GM12878 (cell line): ENCODE results near the gene ART4. TPM values are rescaled to one million over a fixed set of nuclear protein-coding genes. Genes with fewer than 3 reads are reported as not detected.

Experiments used
- E4F1 ChIP-seq: fragments of 450-650 bp; IDR thresholded peaks from 2 replicates; pipeline ENCODE4 v1.6.1; 2018; ENCODE audit warnings: borderline replicate concordance, mild to moderate bottlenecking; ENCODE audit not compliant: partially characterized antibody
- EGR1 ChIP-seq, 2 experiments: IDR thresholded peaks; 1 replicate in 1 of 2; 2 replicates in 1 of 2; pipeline ENCODE4 v1.6.1; 2011 to 2012; ENCODE audit warnings: low read depth in 2 of 2, low read length in 2 of 2, borderline replicate concordance in 1 of 2, mild to moderate bottlenecking in 1 of 2, moderate library complexity in 1 of 2
- ESRRA ChIP-seq: IDR thresholded peaks from 2 replicates; pipeline ENCODE4 v1.6.1; 2012; ENCODE audit warnings: mild to moderate bottlenecking, low read length, improper control_type of control experiment
- FOS ChIP-seq: IDR thresholded peaks from 3 replicates; pipeline ENCODE4 v1.6.1; 2011; ENCODE audit warnings: borderline replicate concordance; ENCODE audit not compliant: insufficient read length; ENCODE audit errors: extremely low read depth
- HDAC6 ChIP-seq: fragments of 200-600 bp; sonication (generic); IDR thresholded peaks from one replicate; pipeline ENCODE4 v1.8.0; 2017; ENCODE audit warnings: antibody characterized with exemption; ENCODE audit not compliant: unreplicated experiment
- IKZF2 ChIP-seq, 2 experiments: fragments of 450-650 bp; IDR thresholded peaks; 2 replicates each; pipeline ENCODE4 v1.6.1; 2017; ENCODE audit warnings: mild to moderate bottlenecking in 2 of 2, moderate library complexity in 2 of 2
- JUND ChIP-seq: IDR thresholded peaks from 2 replicates; pipeline ENCODE4 v1.6.1; 2012; ENCODE audit warnings: low read depth, mild to moderate bottlenecking, low read length, improper control_type of control experiment, moderate library complexity
- KDM1A ChIP-seq: fragments of 200-600 bp; sonication (generic); IDR thresholded peaks from 2 replicates; pipeline ENCODE4 v1.6.1; 2016; ENCODE audit warnings: borderline replicate concordance
- MTA2 ChIP-seq: fragments of 450-650 bp; IDR thresholded peaks from 2 replicates; pipeline ENCODE4 v1.6.1; 2016; ENCODE audit warnings: low read depth, mild to moderate bottlenecking, moderate library complexity
- NKRF ChIP-seq: fragments of 450-650 bp; conservative IDR thresholded peaks from 2 replicates; pipeline ENCODE4 v1.6.1; 2017; ENCODE audit warnings: mild to moderate bottlenecking, moderate library complexity
- POLR2A ChIP-seq: IDR thresholded peaks from 2 replicates; pipeline ENCODE4 v1.6.1; 2011; ENCODE audit warnings: low read depth, mild to moderate bottlenecking, low read length
- SP1 ChIP-seq: IDR thresholded peaks from one replicate; pipeline ENCODE4 v1.6.1; 2011; ENCODE audit warnings: low read depth, low read length
- SUPT20H ChIP-seq: IDR thresholded peaks from 2 replicates; pipeline ENCODE4 v1.6.1; 2011; ENCODE audit warnings: low read depth, mild to moderate bottlenecking, low read length, moderate library complexity, borderline replicate concordance; ENCODE audit not compliant: control insufficient read depth
- TCF12 ChIP-seq: IDR thresholded peaks from 2 replicates; pipeline ENCODE4 v1.6.1; 2011; ENCODE audit warnings: low read depth, mild to moderate bottlenecking, low read length
- WRNIP1 ChIP-seq: IDR thresholded peaks from 2 replicates; pipeline ENCODE4 v1.6.1; 2011; ENCODE audit warnings: low read depth, low read length, improper control_type of control experiment, borderline replicate concordance
- ZBTB11 ChIP-seq: fragments of 450-650 bp; formaldehyde crosslinking; IDR thresholded peaks from 2 replicates; pipeline ENCODE4 v1.5.0; 2022; ENCODE audit warnings: mild to moderate bottlenecking, missing genetic modification characterization
- ZNF207 ChIP-seq: fragments of 450-650 bp; IDR thresholded peaks from 2 replicates; pipeline ENCODE4 v1.6.1; 2014; ENCODE audit warnings: antibody characterized with exemption, mild to moderate bottlenecking, borderline replicate concordance
- polyA plus RNA-seq, 11 experiments: library from polyadenylated mRNA; depleted of rRNA in 4 of 11; unstranded in 6 of 11; stranded (reverse) in 5 of 11; fragments of >200 nt; fragmentation: Nextera tagmentation in 4 of 11; fragmentation: Illumina TruSeq in 1 of 11; extraction: Ambion mirVana in 4 of 11; extraction: Trizol in 1 of 11; gene quantifications; 1 replicate in 1 of 11; 2 replicates in 10 of 11; pipeline versions ENCODE4 v1.2.1 to v1.2.3, GENCODE V29; 2011 to 2016; ENCODE audit warnings: inconsistent platforms in 2 of 11, missing spikeins in 2 of 11, low read depth in 1 of 11
- total RNA-seq, 4 experiments: library from RNA; depleted of rRNA in 3 of 4; stranded (reverse); fragments of >200 nt in 3 of 4; fragmentation: Illumina TruSeq in 1 of 4; extraction: Trizol in 1 of 4; gene quantifications; 2 replicates each; pipeline versions ENCODE4 v1.2.1 to v1.2.3, GENCODE V29; 2013 to 2021
- TF ChIP-seq, protein P1 (sequence below): IDR thresholded peaks from 2 replicates; pipeline ENCODE4 v1.6.1; 2012; ENCODE audit warnings: low read depth, low read length, improper control_type of control experiment
- TF ChIP-seq, protein P2 (sequence below): IDR thresholded peaks from 2 replicates; pipeline ENCODE4 v1.6.1; 2012; ENCODE audit warnings: low read depth, low read length, improper control_type of control experiment

The ART4 gene
- total and polyA plus RNA-seq, 10 of the 15 experiments (the other 5 are each of a cell fraction or from before 2014, with no cell fraction given), result 0.02 TPM; not detected in 9

GRCh38 chr12:14884458-14884878 is 41.1 kb upstream of the ART4 start (continued):
- TF ChIP-seq HDAC6 (no peak), ZNF207 (no peak), ZBTB11 (CRISPR knock-in tag) (no peak), ESRRA (no peak), FOS (no peak), IKZF2 (IDR thresholded peaks at IDR 0.05) (peak; percentile 43 to 45; a peak in 2 of 4 replicates), SP1 (no peak), POLR2A (no peak), E4F1 (no peak), NKRF (no peak), SUPT20H (no peak), EGR1 (IDR thresholded peaks at IDR 0.05; ENCODE audit: borderline replicate concordance in 1 of 2, low read depth in 2 of 2, low read length in 2 of 2) (no peak), KDM1A (no peak), JUND (no peak), TCF12 (no peak), WRNIP1 (no peak), MTA2 (peak; percentile 62)
- TF ChIP-seq, protein P1, sequence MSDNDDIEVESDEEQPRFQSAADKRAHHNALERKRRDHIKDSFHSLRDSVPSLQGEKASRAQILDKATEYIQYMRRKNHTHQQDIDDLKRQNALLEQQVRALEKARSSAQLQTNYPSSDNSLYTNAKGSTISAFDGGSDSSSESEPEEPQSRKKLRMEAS, result no peak
- TF ChIP-seq, protein P2, sequence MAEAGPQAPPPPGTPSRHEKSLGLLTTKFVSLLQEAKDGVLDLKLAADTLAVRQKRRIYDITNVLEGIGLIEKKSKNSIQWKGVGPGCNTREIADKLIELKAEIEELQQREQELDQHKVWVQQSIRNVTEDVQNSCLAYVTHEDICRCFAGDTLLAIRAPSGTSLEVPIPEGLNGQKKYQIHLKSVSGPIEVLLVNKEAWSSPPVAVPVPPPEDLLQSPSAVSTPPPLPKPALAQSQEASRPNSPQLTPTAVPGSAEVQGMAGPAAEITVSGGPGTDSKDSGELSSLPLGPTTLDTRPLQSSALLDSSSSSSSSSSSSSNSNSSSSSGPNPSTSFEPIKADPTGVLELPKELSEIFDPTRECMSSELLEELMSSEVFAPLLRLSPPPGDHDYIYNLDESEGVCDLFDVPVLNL, result no peak
